Suprapubic skin (tissue), 4 donors: ENCODE data around the gene MRPL22. TPM values are rescaled to one million over a fixed set of nuclear protein-coding genes. Genes with fewer than 3 reads are reported as not detected.

Experiments used
- DNase-seq, 2 donors: peaks; one replicate each; pipeline ENCODE4 v3.0.0-alpha.2; 2019; ENCODE audit warnings: low spot score in 2 of 2
- H3K27ac ChIP-seq: fragments of 200-600 bp; sonication (generic); one replicate; pipeline ENCODE4 v1.5.1; 2019
- H3K27me3 ChIP-seq: fragments of 200-600 bp; sonication (generic); one replicate; pipeline ENCODE4 v1.5.1; 2019
- H3K36me3 ChIP-seq: fragments of 200-600 bp; sonication (generic); one replicate; pipeline ENCODE4 v1.5.1; 2019
- H3K4me1 ChIP-seq: fragments of 200-600 bp; sonication (generic); one replicate; pipeline ENCODE4 v1.5.1; 2019
- H3K4me3 ChIP-seq: fragments of 200-600 bp; sonication (generic); one replicate; pipeline ENCODE4 v1.5.1; 2019; ENCODE audit warnings: mild to moderate bottlenecking
- H3K9me3 ChIP-seq: fragments of 200-600 bp; sonication (generic); one replicate; pipeline ENCODE4 v1.5.1; 2019
- EP300 ChIP-seq: sonication (generic); formaldehyde crosslinking; IDR thresholded peaks from one replicate; pipeline ENCODE4 v1.6.1; 2017; ENCODE audit warnings: antibody characterized with exemption
- POLR2A ChIP-seq, 2 donors: fragments of 450-650 bp; IDR thresholded peaks; one replicate each; pipeline ENCODE4 v1.6.1; 2017; ENCODE audit warnings: antibody characterized with exemption in 2 of 2, mild to moderate bottlenecking in 2 of 2, moderate library complexity in 2 of 2
- POLR2AphosphoS5 ChIP-seq, 3 donors: sonication (generic); formaldehyde crosslinking; IDR thresholded peaks; one replicate each; pipeline ENCODE4 v1.6.1; 2017; ENCODE audit warnings: antibody characterized with exemption in 3 of 3
- WGBS: methylation state at CpG from one replicate; pipeline ENCODE4 v1.1.5; 2018; 5-methylcytosine and 5-hydroxymethylcytosine counted together
- total RNA-seq, 4 donors: library from RNA; depleted of rRNA; stranded (reverse); fragments of >200 nt; gene quantifications; one replicate each; pipeline ENCODE4 v1.1.0, GENCODE V29; 2016
- TF ChIP-seq, protein P1 (sequence below), 2 donors: fragments of 200-600 bp in 1 of 2; fragments of 450-650 bp in 1 of 2; sonication (generic) in 1 of 2; IDR thresholded peaks; one replicate each; pipeline ENCODE4 v1.5.1; 2016 to 2019; ENCODE audit warnings: antibody characterized with exemption in 2 of 2, mild to moderate bottlenecking in 1 of 2, moderate library complexity in 1 of 2

The MRPL22 gene
- total RNA-seq, 4 donors from 2014 or later: 12.2 to 30.2 (median 21.7) TPM

DNA sequence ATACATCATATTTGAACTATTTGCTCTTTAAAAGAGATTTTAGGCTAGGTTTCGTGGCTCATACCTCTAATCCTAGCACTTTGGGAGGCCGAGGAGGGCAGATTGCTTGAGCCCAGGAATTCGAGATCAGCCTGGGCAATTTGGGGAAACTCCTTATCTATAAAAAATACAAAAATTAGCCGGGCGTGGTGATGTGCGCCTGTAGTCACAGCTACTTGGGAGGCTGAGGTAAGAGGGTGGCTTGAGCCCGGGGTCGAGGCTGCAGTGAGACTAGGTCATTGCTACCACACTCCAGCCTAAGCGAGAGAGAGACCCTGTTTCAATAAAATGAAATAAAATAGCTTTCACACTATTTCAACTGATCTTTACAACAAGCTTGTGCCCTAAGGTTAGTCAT lies 500 bp upstream of the MRPL22 start:
- no peaks in the 10 kb centered on the region for H3K9me3 ChIP-seq
- H3K36me3 ChIP-seq: peaks cover 3% of the 10 kb centered on the region
- H3K27me3 ChIP-seq: no peaks in the 10 kb centered on the region
- TF ChIP-seq EP300 (no peak), POLR2A (IDR thresholded peaks at IDR 0.05) (no peak), POLR2AphosphoS5 (IDR thresholded peaks at IDR 0.05) (no peak)
- TF ChIP-seq, protein P1, sequence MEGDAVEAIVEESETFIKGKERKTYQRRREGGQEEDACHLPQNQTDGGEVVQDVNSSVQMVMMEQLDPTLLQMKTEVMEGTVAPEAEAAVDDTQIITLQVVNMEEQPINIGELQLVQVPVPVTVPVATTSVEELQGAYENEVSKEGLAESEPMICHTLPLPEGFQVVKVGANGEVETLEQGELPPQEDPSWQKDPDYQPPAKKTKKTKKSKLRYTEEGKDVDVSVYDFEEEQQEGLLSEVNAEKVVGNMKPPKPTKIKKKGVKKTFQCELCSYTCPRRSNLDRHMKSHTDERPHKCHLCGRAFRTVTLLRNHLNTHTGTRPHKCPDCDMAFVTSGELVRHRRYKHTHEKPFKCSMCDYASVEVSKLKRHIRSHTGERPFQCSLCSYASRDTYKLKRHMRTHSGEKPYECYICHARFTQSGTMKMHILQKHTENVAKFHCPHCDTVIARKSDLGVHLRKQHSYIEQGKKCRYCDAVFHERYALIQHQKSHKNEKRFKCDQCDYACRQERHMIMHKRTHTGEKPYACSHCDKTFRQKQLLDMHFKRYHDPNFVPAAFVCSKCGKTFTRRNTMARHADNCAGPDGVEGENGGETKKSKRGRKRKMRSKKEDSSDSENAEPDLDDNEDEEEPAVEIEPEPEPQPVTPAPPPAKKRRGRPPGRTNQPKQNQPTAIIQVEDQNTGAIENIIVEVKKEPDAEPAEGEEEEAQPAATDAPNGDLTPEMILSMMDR (IDR thresholded peaks at IDR 0.05): no peak
- 85% methylated on average over 9 of the region's 9 CpGs for WGBS
- H3K4me3 ChIP-seq: peak overlapping the region; percentile 60
- H3K4me1 ChIP-seq: peaks cover 56% of the 10 kb centered on the region
- no peak for DNase-seq
- peak overlapping the region; percentile 77 for H3K27ac ChIP-seq

DNA sequence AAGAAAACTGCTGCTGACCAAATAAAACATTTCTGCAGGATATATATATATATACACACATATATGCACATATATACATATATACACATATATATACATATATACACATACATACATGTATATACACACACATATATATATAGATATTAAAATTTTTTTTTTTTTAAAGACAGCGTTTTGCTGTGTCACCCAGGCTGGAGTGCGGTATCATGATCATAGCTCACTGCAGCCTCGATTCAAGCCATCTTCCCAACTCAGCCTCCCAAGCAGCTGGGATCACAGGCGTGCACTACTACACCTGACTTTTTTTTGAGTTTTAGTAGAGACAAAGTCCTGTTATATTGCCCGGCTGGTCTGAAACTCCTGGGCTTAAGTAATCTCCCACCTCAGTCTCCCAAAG lies 2.7 kb downstream of the MRPL22 start:
- Histone ChIP-seq H3K4me1 (peaks cover 36% of the 10 kb centered on the region), H3K27ac (no peak overlapping the region), H3K27me3 (no peaks in the 10 kb centered on the region), H3K4me3 (no peak overlapping the region), H3K9me3 (no peaks in the 10 kb centered on the region), H3K36me3 (no peaks in the 10 kb centered on the region)
- DNase-seq: no peak
- no peak for TF ChIP-seq POLR2A (IDR thresholded peaks at IDR 0.05)
- TF ChIP-seq, protein P1 (IDR thresholded peaks at IDR 0.05): no peak
- no peak for TF ChIP-seq POLR2AphosphoS5 (IDR thresholded peaks at IDR 0.05)
- TF ChIP-seq EP300: no peak
- 81% methylated on average over 5 of the region's 5 CpGs for WGBS

- Histone ChIP-seq H3K4me1 (peaks cover 37% of the 10 kb centered on the region), H3K27ac (no peak overlapping the region), H3K27me3 (no peaks in the 10 kb centered on the region), H3K36me3 (no peaks in the 10 kb centered on the region), H3K9me3 (no peaks in the 10 kb centered on the region), H3K4me3 (no peak overlapping the region)
- TF ChIP-seq POLR2A (IDR thresholded peaks at IDR 0.05): no peak
- TF ChIP-seq POLR2AphosphoS5 (IDR thresholded peaks at IDR 0.05): no peak
- TF ChIP-seq, protein P1 (IDR thresholded peaks at IDR 0.05): no peak
- no peak for TF ChIP-seq EP300
- no peak for DNase-seq
These were observed 3.8 kb downstream of the MRPL22 start for GRCh38 chr5:154944716-154945115.

DNA sequence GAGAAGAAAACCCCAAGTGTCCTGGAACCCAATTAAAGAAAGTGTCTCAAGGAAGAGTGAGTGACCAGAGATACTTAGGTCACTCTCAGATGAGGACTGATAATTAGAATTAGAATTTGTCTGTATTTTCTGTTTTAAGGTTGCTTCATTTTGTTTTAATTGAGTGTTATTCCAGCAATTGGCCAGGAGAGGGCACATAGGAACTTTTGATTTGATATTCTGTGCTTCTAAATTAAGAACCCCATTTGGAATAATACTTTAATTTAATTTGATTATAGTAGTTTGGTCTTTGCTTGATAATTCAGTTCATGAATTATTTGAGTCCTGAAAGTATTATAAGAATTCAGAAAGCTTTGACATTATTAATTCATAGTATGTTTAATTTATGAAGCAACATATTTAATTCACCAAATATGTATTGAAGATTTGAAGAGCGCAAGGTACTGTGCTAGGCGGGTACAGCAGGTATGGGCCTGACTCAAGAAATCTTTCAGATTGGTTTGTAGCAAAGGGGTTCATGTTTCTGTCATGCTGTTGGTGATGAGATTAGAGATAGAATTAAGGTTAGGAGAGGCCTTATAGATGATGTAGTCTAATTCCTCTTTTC lies 4.9 kb downstream of the MRPL22 start:
- DNase-seq: no peak
- WGBS: 97% methylated on average over 2 of the region's 2 CpGs

DNA sequence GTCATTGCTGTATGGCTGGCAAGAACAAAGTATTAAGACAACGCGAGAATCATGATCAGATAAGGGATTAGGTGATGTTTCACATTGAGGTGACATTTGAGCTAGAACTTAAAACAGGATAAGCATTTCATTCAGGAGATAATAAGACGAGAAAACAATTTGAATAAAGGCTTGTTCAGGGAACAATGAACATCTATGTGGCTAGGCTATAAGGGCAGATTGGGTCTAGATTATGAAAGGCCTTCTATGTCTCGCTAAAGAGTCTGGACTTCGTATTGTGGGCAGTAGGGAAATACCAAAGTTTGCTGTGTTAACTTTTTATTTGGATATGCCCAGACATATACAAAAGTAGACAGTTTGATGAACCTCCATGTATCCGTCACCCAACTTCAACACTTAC lies 6.9 kb downstream of the MRPL22 start:
- 83% methylated on average over 6 of the region's 6 CpGs for WGBS
- no peaks in the 10 kb centered on the region for H3K9me3 ChIP-seq
- peaks cover 20% of the 10 kb centered on the region for H3K4me1 ChIP-seq
- TF ChIP-seq EP300 (no peak), POLR2A (IDR thresholded peaks at IDR 0.05) (no peak), POLR2AphosphoS5 (IDR thresholded peaks at IDR 0.05) (no peak)
- TF ChIP-seq, protein P1 (IDR thresholded peaks at IDR 0.05): no peak
- H3K27ac ChIP-seq: no peak overlapping the region
- H3K4me3 ChIP-seq: no peak overlapping the region
- H3K36me3 ChIP-seq: no peaks in the 10 kb centered on the region
- no peaks in the 10 kb centered on the region for H3K27me3 ChIP-seq
- DNase-seq: no peak

More for the DNA sequence above, 4.9 kb downstream of the MRPL22 start:
- Histone ChIP-seq H3K27me3 (no peaks in the 10 kb centered on the region), H3K4me3 (no peak overlapping the region), H3K4me1 (peaks cover 34% of the 10 kb centered on the region), H3K9me3 (no peaks in the 10 kb centered on the region), H3K36me3 (no peaks in the 10 kb centered on the region), H3K27ac (no peak overlapping the region)
- TF ChIP-seq POLR2A (IDR thresholded peaks at IDR 0.05): no peak
- no peak for TF ChIP-seq EP300
- TF ChIP-seq, protein P1 (IDR thresholded peaks at IDR 0.05): peak in 1 of 2 donors; percentile 49
- no peak for TF ChIP-seq POLR2AphosphoS5 (IDR thresholded peaks at IDR 0.05)
